ENCODE results near the gene P2RY2. TPM values are rescaled to one million over a fixed set of nuclear protein-coding genes. Genes with fewer than 3 reads are reported as not detected.

The P2RY2 gene
- total and polyA plus RNA-seq, 4 donors, result 1.8 to 3.7 (median 2.2) TPM

- WGBS, result 90% methylated on average over 3 of the region's 3 CpGs
- H3K4me3 ChIP-seq (ENCODE audit: low read depth in 1 of 3, low read length in 3 of 3), result no peak overlapping the region
- no peak overlapping the region for H3K27ac ChIP-seq (ENCODE audit: low read depth in 1 of 2, low read length in 2 of 2)
Observed at GRCh38 chr11:73277467-73277866, 59.4 kb downstream of the P2RY2 start.

DNA sequence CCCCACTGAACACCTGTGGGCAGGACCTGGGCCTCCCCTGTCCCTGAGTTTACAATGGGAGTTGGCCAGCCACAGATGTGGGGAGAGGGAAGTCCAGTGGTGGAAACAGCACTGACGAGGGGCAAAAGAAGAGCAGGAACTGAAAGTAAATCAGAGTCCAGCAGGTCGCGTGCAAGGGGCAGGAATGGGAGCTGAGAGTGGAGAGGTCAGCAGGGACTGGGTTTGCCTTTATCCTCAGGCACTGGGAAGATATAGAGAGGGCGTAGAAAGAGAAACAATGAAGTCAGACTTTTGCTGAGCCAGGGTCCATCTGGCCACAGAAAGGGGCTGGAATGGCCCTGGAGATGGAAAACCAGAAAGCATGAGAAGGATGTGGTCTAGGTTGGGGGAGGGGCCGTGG, 62.5 kb downstream of the P2RY2 start:
- Histone ChIP-seq H3K9me3 (ENCODE audit: control insufficient read depth in 4 of 4, low read length in 3 of 4) (no peaks in the 10 kb centered on the region), H3K36me3 (ENCODE audit: control insufficient read depth in 4 of 4, insufficient read depth in 3 of 4, low read depth in 1 of 4, low read length in 3 of 4) (no peaks in the 10 kb centered on the region), H3K27ac (ENCODE audit: low read depth in 1 of 2, low read length in 2 of 2) (no peak overlapping the region), H3K4me1 (ENCODE audit: control insufficient read depth in 4 of 4, insufficient read depth in 4 of 4, low read length in 3 of 4) (no peaks in the 10 kb centered on the region), H3K27me3 (ENCODE audit: control insufficient read depth in 4 of 4, insufficient read depth in 4 of 4, low read length in 3 of 4) (no peaks in the 10 kb centered on the region), H3K9ac (ENCODE audit: low read depth in 1 of 2, low read length in 2 of 2) (no peak overlapping the region), H3K4me3 (ENCODE audit: low read depth in 1 of 3, low read length in 3 of 3) (no peak overlapping the region)
- no peak for DNase-seq (ENCODE audit: low spot score)
- 71% methylated on average over 5 of the region's 5 CpGs for WGBS
- no peak for TF ChIP-seq HNF4G (IDR thresholded peaks at IDR 0.05)
- no peak for TF ChIP-seq HNF4A (conservative IDR thresholded peaks at IDR 0.05)
- no peak for TF ChIP-seq NR2F2 (IDR thresholded peaks at IDR 0.05)
- no peak for TF ChIP-seq ZBTB33 (IDR thresholded peaks at IDR 0.05)
- TF ChIP-seq GABPA (IDR thresholded peaks at IDR 0.05 in 1 of 2, conservative IDR thresholded peaks at IDR 0.05 in 1 of 2), result no peak
- TF ChIP-seq REST (IDR thresholded peaks at IDR 0.05), result no peak
- no peak for TF ChIP-seq EGR1 (IDR thresholded peaks at IDR 0.05; ENCODE audit: low read depth in 2 of 2)
- no peak for TF ChIP-seq TAF1 (conservative IDR thresholded peaks at IDR 0.05)

More at GRCh38 chr11:73277467-73277866, 59.4 kb downstream of the P2RY2 start:
- Histone ChIP-seq H3K36me3 (ENCODE audit: control insufficient read depth in 4 of 4, insufficient read depth in 3 of 4, low read depth in 1 of 4, low read length in 3 of 4) (no peaks in the 10 kb centered on the region), H3K4me1 (ENCODE audit: control insufficient read depth in 4 of 4, insufficient read depth in 4 of 4, low read length in 3 of 4) (no peaks in the 10 kb centered on the region), H3K9me3 (ENCODE audit: control insufficient read depth in 4 of 4, low read length in 3 of 4) (no peaks in the 10 kb centered on the region), H3K27me3 (ENCODE audit: control insufficient read depth in 4 of 4, insufficient read depth in 4 of 4, low read length in 3 of 4) (no peaks in the 10 kb centered on the region), H3K9ac (ENCODE audit: low read depth in 1 of 2, low read length in 2 of 2) (no peak overlapping the region)
- no peak for TF ChIP-seq YY1 (IDR thresholded peaks at IDR 0.05)
- no peak for TF ChIP-seq EGR1 (IDR thresholded peaks at IDR 0.05; ENCODE audit: low read depth in 2 of 2)
- TF ChIP-seq ZBTB33 (IDR thresholded peaks at IDR 0.05), result no peak
- TF ChIP-seq REST (IDR thresholded peaks at IDR 0.05), result no peak
- TF ChIP-seq RAD21 (IDR thresholded peaks at IDR 0.05), result no peak
- TF ChIP-seq FOXA1 (IDR thresholded peaks at IDR 0.05), result no peak
- TF ChIP-seq GABPA (IDR thresholded peaks at IDR 0.05 in 1 of 2, conservative IDR thresholded peaks at IDR 0.05 in 1 of 2), result no peak
- no peak for DNase-seq (ENCODE audit: low spot score)

Measured in liver (tissue), 9 donors.